ENCODE data around the gene GJA4. TPM values are rescaled to one million over a fixed set of nuclear protein-coding genes. Genes with fewer than 3 reads are reported as not detected.

Gene GJA4
- total and polyA plus RNA-seq, 2 of the 8 experiments (the other 6 are each of a cell fraction or from before 2014, with no cell fraction given), result 3.2 to 3.9 TPM

- Histone ChIP-seq H2BK5ac (ENCODE audit: low read depth, low read length) (no peak overlapping the region), H3K23ac (ENCODE audit: insufficient read length) (no peak overlapping the region), H3K23me2 (ENCODE audit: low read depth, low read length) (peaks cover 15% of the 10 kb centered on the region; the same call in 1 of the 2 replicates), H4K20me1 (replicated peaks in 1 of 2; ENCODE audit: control insufficient read depth in 1 of 2, insufficient read depth in 2 of 2, low read length in 2 of 2) (no peaks in the 10 kb centered on the region), H4K8ac (ENCODE audit: extremely low read depth, insufficient read depth, low read length) (no peak overlapping the region), H3K4ac (replicated peaks; ENCODE audit: insufficient read length, low read depth, low read length) (no peak overlapping the region), H3K4me2 (ENCODE audit: insufficient read depth in 1 of 2, low read depth in 2 of 2, low read length in 2 of 2) (no peak overlapping the region), H4K91ac (replicated peaks; ENCODE audit: insufficient read length, low read length) (no peak overlapping the region), H3K36me3 (ENCODE audit: control insufficient read depth in 2 of 4, insufficient read depth in 4 of 4, low read length in 3 of 4) (no peaks in the 10 kb centered on the region), H3K4me1 (replicated peaks in 1 of 4; ENCODE audit: control insufficient read depth in 3 of 4, insufficient read depth in 4 of 4, low read length in 3 of 4) (peaks cover 0 to 14% (median 5%) of the 10 kb centered on the region in 4 experiments; a peak in 4 of 7 replicates), H2AFZ (ENCODE audit: low read length) (no peak overlapping the region), H3K4me3 (ENCODE audit: extremely low read depth in 1 of 4, insufficient read depth in 2 of 4, low read depth in 3 of 4, low read length in 4 of 4) (no peak overlapping the region), H2BK120ac (replicated peaks; ENCODE audit: low read depth, low read length) (no peak overlapping the region), H2BK20ac (ENCODE audit: low read length) (no peak overlapping the region), H2BK12ac (ENCODE audit: low read depth, low read length) (no peak overlapping the region), H3K79me2 (ENCODE audit: control insufficient read depth in 1 of 2, insufficient read depth in 2 of 2, low read length in 2 of 2) (no peaks in the 10 kb centered on the region), H3K14ac (ENCODE audit: insufficient read length) (no peak overlapping the region), H3K9ac (replicated peaks in 1 of 4; ENCODE audit: extremely low read depth in 1 of 4, low read depth in 3 of 4, low read length in 3 of 4) (no peak overlapping the region), H3K56ac (replicated peaks; ENCODE audit: insufficient read length, low read depth, low read length) (no peak overlapping the region), H3K79me1 (ENCODE audit: low read depth, low read length) (no peaks in the 10 kb centered on the region), H3K18ac (ENCODE audit: extremely low read depth, low read length) (no peak overlapping the region), H2AK5ac (ENCODE audit: low read depth, low read length) (no peak overlapping the region), H3K27ac (ENCODE audit: low read depth, low read length) (no peak overlapping the region), H4K5ac (ENCODE audit: insufficient read length, low read depth, low read length) (no peak overlapping the region), H3K27me3 (replicated peaks in 1 of 4; ENCODE audit: control insufficient read depth in 3 of 4, extremely low read depth in 1 of 4, insufficient read depth in 3 of 4, low read length in 3 of 4) (peaks cover 0 to 24% (median 10%) of the 10 kb centered on the region in 4 experiments; a peak in 5 of 7 replicates), H2BK15ac (ENCODE audit: low read length) (no peak overlapping the region), H3K9me3 (ENCODE audit: insufficient read depth in 2 of 2, low read depth in 1 of 2, low read length in 1 of 2) (no peaks in the 10 kb centered on the region)
- CTCF ChIA-PET (ENCODE audit: partially characterized antibody), result interaction anchor here (1.1 to 1.7 kb wide), 3 partner anchors 19 to 50 kb away, joined by 3 read pairs; partner anchors contain the start of gene GJB4
- TF ChIP-seq SP2 (IDR thresholded peaks at IDR 0.05; ENCODE audit: low read length) (no peak), NANOG (IDR thresholded peaks at IDR 0.05; ENCODE audit: insufficient read depth, low read depth, low read length, poor library complexity, severe bottlenecking) (no peak)
- FAIRE-seq (no peak), DNase-seq (ENCODE audit: low read depth in 1 of 2, low spot score in 2 of 2) (no peak)
- POLR2A ChIA-PET (ENCODE audit: partially characterized antibody), result no interaction called here
- 83% methylated on average over 6 of the region's 6 CpGs; no CpG with 5 or more reads in 1 of the 2 experiments for WGBS, 2 experiments (ENCODE audit: extremely low coverage in 1 of 2, insufficient coverage in 1 of 2, insufficient read length in 1 of 2, insufficient replicate concordance in 2 of 2, low coverage in 1 of 2, low lambda C conversion rate in 2 of 2, missing lambda C conversion rate in 1 of 2)
These were observed 14.4 kb upstream of the GJA4 start for GRCh38 chr1:34778381-34778780.
